T-helper 1 cell (primary cell): ENCODE data around the gene SLC25A53.
A peak's percentile ranks its signal among the peaks of the same experiment; 100 is the strongest.
"Not testable (repeated sequence)": the region's sequence is repeated elsewhere in the genome, so short reads cannot be mapped to it uniquely, and the experiment has no call there.

Source experiments
- DNase-seq, 5 donors: peaks; one replicate each; pipeline ENCODE4 v3.0.0-alpha.2; 2012 to 2020

SLC25A53 gene

DNA sequence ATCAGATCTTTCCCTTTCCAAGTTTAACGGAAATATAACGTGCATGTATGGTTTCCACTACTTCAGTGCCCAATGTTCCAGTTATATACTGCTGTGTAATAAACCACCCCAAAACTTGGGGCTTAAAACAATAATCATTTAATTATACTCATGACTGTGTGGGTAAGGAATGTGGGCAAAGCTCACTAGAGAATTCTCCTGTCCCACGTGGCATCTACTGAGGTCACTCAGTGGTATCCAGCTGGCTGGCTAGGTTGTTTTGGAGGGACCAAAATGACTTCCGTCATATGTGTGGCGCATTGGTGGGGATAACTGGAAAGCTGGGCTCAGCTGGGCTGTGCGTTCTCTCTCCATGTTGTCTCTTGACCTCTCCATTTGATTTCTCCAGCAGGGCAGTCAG lies 26.0 kb downstream of the SLC25A53 start:
- no peak for DNase-seq

GRCh38 chrX:104126856-104127255 lies 30.0 kb downstream of the SLC25A53 start:
- no peak for DNase-seq

GRCh38 chrX:104122829-104123228 lies 34.0 kb downstream of the SLC25A53 start:
- DNase-seq: peak in 1 of 5 donors; percentile 54

- no peak for DNase-seq
These were observed 38.0 kb downstream of the SLC25A53 start for GRCh38 chrX:104118765-104119164.

DNA sequence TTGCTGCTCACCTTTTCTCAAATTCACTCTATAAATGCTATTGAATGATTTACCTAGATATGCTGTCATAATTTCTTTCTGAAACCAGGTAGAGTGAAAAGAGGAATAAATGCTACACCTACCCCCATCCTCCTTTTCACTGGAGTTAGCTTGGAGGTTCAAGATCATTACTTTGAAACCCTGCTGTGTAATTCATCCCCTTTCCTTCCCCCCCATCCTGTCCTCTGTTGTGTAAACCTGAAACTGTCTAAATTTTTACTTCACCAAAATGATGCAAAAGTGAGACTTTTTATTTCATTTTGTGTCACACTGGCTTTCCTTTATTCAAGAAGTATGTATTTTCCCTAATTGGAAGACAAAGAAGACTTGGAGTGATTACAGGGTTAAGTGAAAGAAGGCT lies 39.0 kb downstream of the SLC25A53 start:
- DNase-seq: no peak

DNA sequence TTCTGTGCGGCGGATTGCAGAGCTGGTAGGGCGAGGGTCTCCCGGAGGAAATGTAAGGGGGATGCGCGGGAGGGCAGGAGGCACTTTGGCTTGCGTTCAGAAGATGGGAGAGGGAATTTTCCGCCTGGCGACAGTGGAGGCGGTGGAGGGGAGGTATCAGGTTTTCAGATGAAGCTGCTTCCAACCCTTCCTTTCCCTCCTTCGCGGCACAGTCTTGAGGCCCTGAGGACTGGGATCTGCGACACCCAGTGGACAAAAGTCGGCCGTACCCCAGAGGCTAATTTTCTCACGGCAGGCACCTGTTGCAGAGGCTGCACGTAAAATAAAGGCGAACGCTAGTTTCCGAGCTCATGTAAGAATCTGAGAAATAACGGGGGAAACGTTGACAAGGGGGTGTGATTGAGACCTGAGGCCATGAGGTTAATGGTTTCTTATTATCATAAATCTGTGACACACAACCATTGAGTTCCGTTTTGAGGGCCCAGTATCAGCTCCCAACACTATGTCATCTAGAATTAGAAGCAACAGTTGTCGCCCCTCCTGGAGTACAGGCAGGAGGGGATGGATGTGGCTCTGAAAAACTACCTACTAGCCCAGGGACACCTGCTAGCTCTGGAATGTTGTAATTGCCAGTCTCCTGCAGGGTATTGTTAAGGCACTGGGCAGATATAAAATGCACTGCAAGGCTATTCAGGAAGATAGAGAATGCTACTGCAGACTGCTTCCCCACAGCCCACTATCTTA lies 43.4 kb downstream of the SLC25A53 start:
- DNase-seq: peak; percentile 13 to 49 (median 23)

- DNase-seq: peak; percentile 9 to 35 (median 23)
These were observed 44.4 kb downstream of the SLC25A53 start, which contains the start of gene ZCCHC18 for GRCh38 chrX:104112326-104112951. TSS of gene ZCCHC18 (plus strand) at chrX:104112523. CDS start at chrX:104114112, 1,589 bp downstream.

DNA sequence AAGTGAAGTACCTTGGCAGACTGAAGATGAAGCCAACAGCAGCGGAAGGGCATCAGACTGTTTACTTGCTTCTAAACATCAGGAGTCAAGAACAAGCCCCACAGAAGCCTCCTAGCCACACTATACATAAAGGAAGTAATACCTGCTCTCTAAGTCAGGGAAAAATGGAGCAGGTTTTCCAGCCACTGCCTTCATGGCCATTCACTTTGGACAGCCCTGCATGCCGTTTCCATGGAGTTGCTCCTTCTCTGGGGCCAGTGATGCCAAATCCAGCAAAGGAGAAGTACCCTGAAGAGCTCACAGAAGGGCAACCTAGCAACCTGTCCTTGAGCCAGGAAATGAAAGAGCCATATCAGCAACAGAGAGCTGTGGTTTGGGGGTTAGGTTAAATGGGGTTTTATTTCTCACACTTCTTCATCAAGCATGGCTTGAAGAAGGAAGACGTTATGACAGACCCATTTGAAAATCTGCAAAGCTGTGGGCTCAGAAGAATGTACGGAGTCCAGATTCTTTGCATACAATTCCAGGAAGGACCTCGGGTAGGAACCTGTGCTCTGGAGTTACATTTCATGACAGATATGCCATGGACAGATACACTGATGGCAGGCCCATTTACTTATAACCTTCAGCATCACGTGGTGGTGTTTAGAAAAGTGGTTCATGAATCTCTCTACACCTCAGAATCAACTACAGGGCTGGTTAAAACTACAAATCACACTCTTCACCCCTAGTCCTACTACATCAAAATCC lies 46.1 kb downstream of the SLC25A53 start:
- peak in 1 of 5 donors; percentile 20 for DNase-seq

DNA sequence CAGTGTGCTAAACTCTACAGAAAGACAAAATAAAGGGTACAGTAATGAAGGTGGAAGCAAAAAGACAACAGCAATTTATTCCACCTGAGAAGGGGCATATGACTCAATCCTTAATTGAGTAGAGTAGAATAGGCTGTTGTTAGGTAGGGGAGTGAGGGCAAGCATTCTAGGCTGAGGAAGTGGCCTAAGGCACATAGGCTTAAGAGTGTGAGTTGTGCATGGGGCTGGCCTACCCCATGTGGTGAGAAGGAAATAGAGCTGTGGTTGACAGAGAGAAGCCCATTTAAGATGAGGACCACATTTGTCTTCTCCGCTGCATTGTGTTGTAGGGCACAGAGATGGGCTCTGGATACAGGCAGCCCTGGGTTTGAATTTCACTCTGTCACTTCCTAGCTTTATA lies 47.9 kb downstream of the SLC25A53 start:
- DNase-seq: no peak

- DNase-seq: no peak
These were observed 51.2 kb downstream of the SLC25A53 start for GRCh38 chrX:104105330-104106262.

GRCh38 chrX:104104676-104105075 lies 52.1 kb downstream of the SLC25A53 start:
- no peak for DNase-seq

GRCh38 chrX:104098919-104099318 lies 57.9 kb downstream of the SLC25A53 start:
- DNase-seq: no peak

DNA sequence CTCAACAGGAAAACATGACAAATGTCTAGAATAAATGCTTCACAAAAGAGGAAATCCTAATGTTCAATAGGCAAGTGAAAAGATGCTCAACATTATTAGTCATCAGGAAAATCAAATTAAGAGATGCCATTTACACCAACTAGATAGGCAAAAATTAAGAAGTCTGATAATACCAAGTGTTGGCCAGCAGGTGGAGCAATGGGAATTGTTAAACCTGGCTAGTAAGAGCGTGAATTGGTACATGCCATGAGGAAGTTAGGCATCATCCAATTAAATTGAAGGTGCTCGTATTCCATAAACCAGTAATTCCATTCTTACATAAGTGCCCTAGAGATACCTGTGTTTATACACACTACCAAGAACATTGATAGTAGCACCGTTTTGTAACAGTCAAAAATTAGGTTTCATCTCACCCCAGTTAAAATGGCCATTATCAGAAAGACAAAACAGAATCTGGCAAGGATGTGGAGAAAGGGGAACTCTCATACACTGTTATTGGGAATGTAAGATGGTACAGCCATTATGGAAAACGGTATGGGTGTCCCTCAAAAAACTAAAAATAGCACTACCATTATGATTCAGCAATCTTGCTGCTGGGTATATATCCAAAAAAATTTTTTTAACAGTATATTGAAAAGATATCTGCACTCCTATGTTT lies 58.5 kb downstream of the SLC25A53 start:
- peak; percentile 13 to 58 (median 42) for DNase-seq

GRCh38 chrX:104085919-104086318 lies 70.9 kb downstream of the SLC25A53 start:
- no peak for DNase-seq

GRCh38 chrX:104085477-104085876 lies 71.3 kb downstream of the SLC25A53 start:
- DNase-seq: no peak

GRCh38 chrX:104084534-104085277 lies 72.1 kb downstream of the SLC25A53 start:
- DNase-seq: no peak

DNA sequence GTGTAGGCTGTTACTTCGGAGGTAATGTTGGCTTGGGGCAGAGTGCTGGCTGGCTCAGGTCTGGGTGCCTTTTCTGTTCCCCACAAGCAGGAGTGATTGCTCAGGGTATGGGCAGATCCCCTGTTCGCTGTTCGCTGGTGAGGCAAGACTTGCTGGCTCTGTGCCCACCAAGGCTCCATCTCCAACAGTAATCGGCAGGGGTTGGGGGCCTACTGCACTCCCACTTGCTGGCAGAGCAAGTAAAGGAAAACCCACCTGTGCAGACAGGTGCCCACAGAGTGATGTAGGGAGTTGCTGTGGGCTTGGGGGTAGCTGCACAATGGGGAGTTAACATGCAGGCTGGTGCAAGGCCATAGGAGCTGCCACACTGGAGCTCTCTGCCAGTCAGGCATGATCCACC lies 72.7 kb downstream of the SLC25A53 start:
- DNase-seq: no peak

DNA sequence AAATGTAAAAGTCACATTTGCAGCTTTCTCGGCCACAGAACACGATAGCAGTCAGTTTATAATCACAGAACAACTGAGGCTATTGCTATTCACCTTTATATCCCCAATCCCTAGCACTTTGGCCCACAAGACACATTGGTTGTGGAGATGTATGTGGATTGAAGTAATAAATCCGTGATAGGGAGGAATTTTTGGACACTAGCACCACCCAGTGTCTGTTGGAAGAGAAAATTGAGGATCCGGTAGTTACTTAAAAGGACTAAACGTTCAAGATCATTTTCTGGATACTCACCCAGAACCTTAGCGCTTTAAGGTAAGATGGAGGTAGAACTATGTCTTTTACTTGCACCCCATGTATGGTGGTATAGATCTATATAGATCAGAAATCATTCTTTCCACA lies 79.0 kb downstream of the SLC25A53 start:
- DNase-seq: not testable (repeated sequence)

- not testable (repeated sequence) for DNase-seq
These were observed 80.9 kb downstream of the SLC25A53 start, which contains the start of gene TMSB15C for GRCh38 chrX:104075778-104076445. TSS of gene TMSB15C (minus strand) at chrX:104076236.

DNA sequence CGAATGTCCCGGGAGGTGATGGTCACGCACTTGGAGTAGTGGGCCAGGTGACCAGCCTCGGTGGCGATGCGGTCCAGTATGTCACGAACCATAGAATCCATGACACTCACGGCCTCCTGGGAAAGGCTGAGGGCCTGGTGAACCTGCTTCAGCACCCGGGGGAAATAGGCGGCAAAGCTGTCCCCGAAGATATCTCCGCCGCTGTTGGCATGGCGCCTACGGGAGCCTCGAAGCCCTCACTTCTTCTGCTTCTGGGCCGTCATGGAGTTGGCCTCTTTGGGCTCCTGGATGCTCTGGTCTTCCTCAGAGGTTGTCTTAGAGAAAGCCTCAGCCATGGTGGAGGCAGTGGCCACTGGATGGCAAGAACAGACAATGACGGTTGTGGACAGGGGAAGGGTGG lies 94.2 kb downstream of the SLC25A53 start:
- DNase-seq: not testable (repeated sequence)
